ENCODE data around the gene SUN5. TPM values are rescaled to one million over a fixed set of nuclear protein-coding genes. Genes with fewer than 3 reads are reported as not detected.

Gene SUN5
- total RNA-seq, 1 experiment from 2014 or later: not detected

DNA sequence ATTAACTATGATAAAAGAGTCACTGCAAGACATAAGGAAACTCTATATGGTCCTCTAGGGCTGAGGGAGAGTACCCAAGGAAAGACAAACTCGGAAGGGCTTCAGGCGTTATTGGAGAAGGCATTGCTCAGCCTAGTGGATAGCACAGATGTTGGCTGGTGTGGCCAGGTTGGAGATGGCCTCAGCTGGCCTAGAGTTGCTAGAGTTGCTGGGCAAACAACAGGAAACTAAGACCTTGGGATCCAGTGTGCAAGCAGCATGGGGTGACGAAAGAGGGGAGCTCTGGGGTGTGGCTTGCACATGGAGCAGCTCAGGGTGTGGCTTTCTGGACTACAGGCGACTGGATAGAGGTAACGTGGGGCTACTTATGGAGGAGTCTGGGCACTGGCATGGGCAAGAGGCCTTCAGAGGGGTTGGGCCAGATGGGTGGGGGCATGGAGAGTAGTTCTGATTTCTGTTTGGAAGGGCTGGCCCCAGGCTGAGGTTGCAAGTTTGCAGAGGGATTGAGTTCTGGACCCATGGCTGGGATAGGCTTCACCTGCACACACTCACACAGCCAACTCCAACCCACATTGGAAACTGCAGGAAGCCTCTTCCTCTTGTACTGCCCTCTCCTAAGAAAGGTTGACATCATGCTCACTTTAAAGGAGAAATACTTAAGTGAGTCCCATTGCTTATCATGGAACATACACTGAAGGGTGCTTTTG lies 22.0 kb upstream of the SUN5 start:
- no peak overlapping the region for H2AFZ ChIP-seq (ENCODE audit: low read length)
- no peak overlapping the region for H3K18ac ChIP-seq (ENCODE audit: insufficient read length, low read depth, low read length)
- H3K9me3 ChIP-seq (ENCODE audit: control insufficient read depth, low read depth, low read length): no peaks in the 10 kb centered on the region
- no peak overlapping the region for H2BK120ac ChIP-seq (ENCODE audit: low read depth, low read length, poor library complexity, severe bottlenecking)
- no peak overlapping the region for H3K56ac ChIP-seq (ENCODE audit: insufficient read length, low read depth, low read length)
- Mint-ChIP-seq H3K27ac (no peak overlapping the region), H3K9me3 (no peaks in the 10 kb centered on the region), H3K4me3 (no peak overlapping the region), H3K4me1 (peaks cover 2 to 3% of the 10 kb centered on the region in 2 experiments; a peak in 3 of 4 replicates), H3K27me3 (ENCODE audit: low read depth) (peaks cover 6% of the 10 kb centered on the region), H3K36me3 (ENCODE audit: insufficient read depth in 1 of 3, low read depth in 3 of 3) (no peaks in the 10 kb centered on the region)
- no peaks in the 10 kb centered on the region for H3K79me1 ChIP-seq (ENCODE audit: insufficient read depth, low read depth, low read length, poor library complexity, severe bottlenecking)
- no peak overlapping the region for H2AK5ac ChIP-seq (ENCODE audit: insufficient read length, low read length)
- no peak overlapping the region for H2BK15ac ChIP-seq (ENCODE audit: low read depth, low read length)
- no peak overlapping the region for H2BK12ac ChIP-seq (ENCODE audit: insufficient read length, low read depth, low read length)
- no peak for TF ChIP-seq CTCF (conservative IDR thresholded peaks at IDR 0.05)
- no peak overlapping the region for H4K5ac ChIP-seq (ENCODE audit: insufficient read length, low read depth, low read length)
- no peaks in the 10 kb centered on the region for H3K79me2 ChIP-seq (ENCODE audit: insufficient read depth, low read length)
- H4K8ac ChIP-seq (replicated peaks; ENCODE audit: insufficient read length, low read depth, low read length): no peak overlapping the region
- H2BK5ac ChIP-seq (ENCODE audit: insufficient read length, low read length): no peak overlapping the region
- no peak overlapping the region for H3K14ac ChIP-seq (ENCODE audit: insufficient read depth, low read length)
- no peak overlapping the region for H3K4ac ChIP-seq (ENCODE audit: low read depth, low read length)
- no peaks in the 10 kb centered on the region for H3K27me3 ChIP-seq (ENCODE audit: insufficient read depth, low read length)
- no peak overlapping the region for H3K27ac ChIP-seq (ENCODE audit: insufficient read length, low read depth, low read length)
- DNase-seq: no peak
- H3K4me2 ChIP-seq (ENCODE audit: insufficient read depth, insufficient read length, low read length): no peak overlapping the region
- no peak overlapping the region for H3K9ac ChIP-seq (ENCODE audit: extremely low read depth, insufficient read length, low read length)
- H4K20me1 ChIP-seq (ENCODE audit: control insufficient read depth, insufficient read depth, insufficient read length): no peaks in the 10 kb centered on the region
- H4K91ac ChIP-seq (ENCODE audit: insufficient read length, low read depth, low read length): no peak overlapping the region
- no peak overlapping the region for H3T11ph ChIP-seq (ENCODE audit: low read length)
- no CpG with 5 or more reads among the region's 5 CpGs for WGBS (ENCODE audit: extremely low coverage, insufficient read length, low lambda C conversion rate)
- H3K23ac ChIP-seq (ENCODE audit: insufficient read length, low read depth, low read length): no peak overlapping the region
- H2BK20ac ChIP-seq (ENCODE audit: low read depth, low read length, poor library complexity, severe bottlenecking): no peak overlapping the region
- no peaks in the 10 kb centered on the region for H3K23me2 ChIP-seq (ENCODE audit: insufficient read length, low read depth, low read length, poor library complexity, severe bottlenecking)
- no peaks in the 10 kb centered on the region for H3K4me1 ChIP-seq (ENCODE audit: insufficient read depth, low read length)
